IPS-11a (cell line): Measurements from ENCODE around the gene LTBP4.
"Not testable (repeated sequence)": the region's sequence is repeated elsewhere in the genome, so short reads cannot be mapped to it uniquely, and the experiment has no call there.

Experiments
- H3K4me3 ChIP-seq: one replicate; pipeline ENCODE4 v1.5.1; 2013; ENCODE audit warnings: low read depth, low read length, control low read depth

Gene LTBP4

DNA sequence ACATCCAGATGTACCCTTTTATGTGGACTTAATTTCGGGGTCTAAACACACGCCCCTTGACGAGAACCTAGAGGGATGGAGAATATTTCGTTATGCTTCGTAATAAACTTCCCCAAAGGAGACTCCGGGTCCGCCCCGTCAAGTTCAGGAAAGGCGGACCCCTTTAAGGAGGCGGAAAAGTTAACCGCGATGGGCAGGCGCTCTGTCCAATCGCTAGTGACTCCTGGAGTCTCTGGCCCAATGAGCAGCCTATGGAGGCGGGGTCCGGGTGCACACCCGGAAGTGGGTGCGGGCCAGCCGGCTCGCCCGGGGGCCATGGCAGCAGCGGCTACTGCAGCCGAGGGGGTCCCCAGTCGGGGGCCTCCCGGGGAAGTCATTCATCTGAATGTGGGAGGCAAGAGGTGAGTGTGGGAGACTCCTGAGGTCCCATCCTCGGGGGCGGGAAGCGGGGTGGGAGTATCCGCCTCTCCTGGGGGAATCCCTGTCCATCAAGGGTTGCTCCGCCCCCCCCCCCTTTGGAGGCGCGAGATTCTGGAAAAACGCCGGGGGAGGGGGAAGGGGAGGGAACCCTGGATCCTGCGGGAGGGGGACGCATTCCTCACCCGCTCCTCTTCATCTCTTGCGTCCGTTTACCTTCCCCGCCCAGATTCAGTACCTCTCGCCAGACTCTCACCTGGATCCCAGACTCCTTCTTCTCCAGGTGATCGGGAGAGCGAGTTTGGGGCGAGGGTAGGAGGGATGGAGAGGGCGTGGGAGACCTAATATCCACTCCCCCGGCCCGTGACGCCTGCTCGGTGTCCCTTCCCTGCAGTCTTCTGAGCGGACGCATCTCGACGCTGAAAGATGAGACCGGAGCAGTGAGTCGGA, 24.4 kb upstream of the LTBP4 start, which contains the start of gene SHKBP1:
SHKBP1 (plus strand) TSS at position 289 of the 867 bp plus-strand sequence; CDS start at position 316, 27 bp downstream.
- H3K4me3 ChIP-seq: peak within 1 kb of the TSS; percentile 74

- no peak overlapping the region for H3K4me3 ChIP-seq
Observed at GRCh38 chr19:40578442-40578908, 22.7 kb upstream of the LTBP4 start.

- H3K4me3 ChIP-seq: no peak overlapping the region
Observed at GRCh38 chr19:40580619-40581018, 20.6 kb upstream of the LTBP4 start.

DNA sequence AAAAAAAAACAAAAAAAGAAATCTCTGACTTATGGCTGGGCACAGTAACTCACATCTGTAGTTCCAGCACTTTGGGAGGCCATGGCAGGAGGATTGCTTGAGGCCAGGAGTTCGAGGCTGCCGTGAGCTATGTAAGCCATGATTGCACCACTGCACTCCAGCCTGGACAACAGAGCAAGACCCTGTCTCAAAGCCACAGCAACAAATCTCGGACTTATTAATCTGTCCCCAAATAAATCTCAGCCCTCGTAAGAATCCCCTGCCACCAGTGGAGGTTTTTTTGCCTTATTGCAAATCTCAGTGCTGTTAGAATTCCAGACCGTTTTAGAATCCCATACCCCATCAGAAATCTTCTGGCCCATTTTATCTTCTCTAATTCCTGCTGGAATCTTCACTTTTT, 19.6 kb upstream of the LTBP4 start:
- H3K4me3 ChIP-seq: no peak overlapping the region

GRCh38 chr19:40582467-40582866, 18.7 kb upstream of the LTBP4 start:
- H3K4me3 ChIP-seq: no peak overlapping the region

DNA sequence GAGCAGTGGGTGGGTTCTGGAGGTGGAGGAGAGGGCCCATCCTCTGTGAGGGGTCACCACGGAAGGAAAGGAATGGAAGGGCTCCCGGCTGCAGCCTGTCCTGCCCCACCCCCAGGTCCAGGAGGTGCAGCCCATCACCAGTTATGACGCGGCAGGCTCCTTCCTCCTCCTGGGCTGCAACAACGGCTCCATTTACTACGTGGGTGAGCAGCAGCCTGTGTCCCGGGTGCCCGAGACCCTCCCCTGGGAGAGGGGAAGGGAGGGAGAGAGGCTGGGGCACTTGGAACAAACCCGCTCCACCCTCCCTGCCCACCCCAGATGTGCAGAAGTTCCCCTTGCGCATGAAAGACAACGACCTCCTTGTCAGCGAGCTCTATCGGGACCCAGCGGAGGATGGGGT, 17.9 kb upstream of the LTBP4 start:
- no peak overlapping the region for H3K4me3 ChIP-seq

DNA sequence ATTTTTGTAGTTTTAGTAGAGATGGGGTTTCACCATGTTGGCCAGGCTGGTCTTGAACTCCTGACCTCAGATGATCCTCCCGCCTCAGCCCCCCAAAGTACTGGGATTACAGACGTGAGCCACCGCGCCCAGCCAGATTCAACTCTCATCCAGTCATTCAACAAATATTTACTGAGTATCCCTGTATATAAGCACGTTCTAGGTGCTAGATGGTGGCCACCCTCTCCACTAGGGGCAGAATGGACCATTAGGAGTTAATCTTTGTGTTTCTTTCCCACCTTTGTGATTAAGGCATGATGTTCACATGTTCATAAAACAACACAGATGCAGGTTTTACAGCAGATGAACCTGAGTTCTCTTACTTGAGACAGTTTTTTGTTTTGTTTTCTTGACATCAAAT, 17.2 kb upstream of the LTBP4 start:
- no peak overlapping the region for H3K4me3 ChIP-seq

- H3K4me3 ChIP-seq: no peak overlapping the region
Observed at GRCh38 chr19:40585241-40585981, 15.8 kb upstream of the LTBP4 start.

- H3K4me3 ChIP-seq: no peak overlapping the region
Observed at GRCh38 chr19:40585982-40586422, 15.2 kb upstream of the LTBP4 start.

DNA sequence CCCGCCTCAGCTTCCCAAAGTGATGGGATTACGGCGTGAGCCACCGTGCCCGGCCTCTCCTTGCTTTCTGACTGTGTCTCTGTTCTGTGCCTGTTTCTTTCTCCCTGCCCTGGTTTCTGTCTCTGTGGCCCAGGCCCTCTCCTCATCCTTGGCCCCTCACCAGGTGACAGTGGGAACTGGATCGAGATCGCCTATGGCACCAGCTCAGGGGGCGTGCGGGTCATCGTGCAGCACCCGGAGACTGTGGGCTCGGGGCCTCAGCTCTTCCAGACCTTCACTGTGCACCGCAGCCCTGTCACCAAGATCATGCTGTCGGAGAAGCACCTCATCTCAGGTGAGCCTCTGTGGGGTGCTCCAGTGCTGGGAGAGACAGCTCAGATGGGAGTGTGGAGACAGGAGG, 14.6 kb upstream of the LTBP4 start:
- no peak overlapping the region for H3K4me3 ChIP-seq

- H3K4me3 ChIP-seq: no peak overlapping the region
Observed at GRCh38 chr19:40588110-40588854, 12.9 kb upstream of the LTBP4 start.

DNA sequence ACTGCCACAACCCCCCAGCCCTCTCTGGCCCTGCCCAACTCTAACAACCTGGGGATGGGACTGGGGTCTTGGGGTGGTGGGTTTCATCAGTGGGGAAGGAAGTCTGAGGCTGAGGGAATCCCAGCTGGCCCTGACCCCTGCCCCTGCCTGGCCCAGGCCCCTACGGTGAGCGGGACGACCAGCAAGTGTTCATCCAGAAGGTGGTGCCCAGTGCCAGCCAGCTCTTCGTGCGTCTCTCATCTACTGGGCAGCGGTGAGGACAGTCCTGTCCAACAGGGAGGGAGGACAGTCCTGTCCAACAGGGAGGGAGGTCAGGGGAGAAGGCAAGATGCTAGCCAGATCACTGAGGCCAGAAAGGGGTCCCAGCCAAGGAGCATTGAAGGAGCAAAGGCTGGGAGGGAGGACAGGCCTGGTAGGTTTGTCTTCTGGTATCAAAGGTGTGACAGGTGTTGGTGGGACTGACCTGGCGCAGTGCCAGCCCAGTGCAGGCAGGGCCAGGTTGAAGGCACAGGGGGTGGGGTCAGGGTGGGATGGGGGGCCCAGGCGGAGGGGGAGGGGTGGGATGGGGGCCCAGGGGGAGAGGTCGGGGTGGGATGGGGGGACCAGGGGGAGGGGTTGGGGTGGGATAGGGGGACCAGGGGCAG, 12.1 kb upstream of the LTBP4 start:
- no peak overlapping the region for H3K4me3 ChIP-seq

GRCh38 chr19:40589591-40590429, 11.4 kb upstream of the LTBP4 start:
- H3K4me3 ChIP-seq: no peak overlapping the region

- H3K4me3 ChIP-seq: no peak overlapping the region
Observed at GRCh38 chr19:40590464-40591265, 10.5 kb upstream of the LTBP4 start.

GRCh38 chr19:40591724-40592123, 9.4 kb upstream of the LTBP4 start:
- not testable (repeated sequence) for H3K4me3 ChIP-seq

DNA sequence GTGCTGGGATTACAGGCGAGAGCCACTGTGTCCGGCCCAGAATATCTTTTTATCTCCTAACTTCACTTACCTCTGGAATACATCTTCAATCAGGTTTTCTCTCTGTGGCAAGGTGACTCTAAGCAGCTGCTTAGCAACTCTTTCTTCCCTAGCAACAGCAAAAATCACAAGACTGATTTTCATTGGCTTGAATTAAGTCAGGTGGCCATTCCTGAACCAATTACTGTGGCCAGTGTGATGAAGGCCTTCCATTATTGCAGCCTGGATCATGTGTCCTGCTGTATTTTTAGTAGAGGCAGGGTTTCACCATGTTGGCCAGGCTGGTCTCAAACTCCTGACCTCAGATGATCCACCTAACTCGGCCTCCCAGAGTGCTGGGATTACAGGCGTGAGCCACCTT, 9.0 kb upstream of the LTBP4 start:
- H3K4me3 ChIP-seq: no peak overlapping the region

DNA sequence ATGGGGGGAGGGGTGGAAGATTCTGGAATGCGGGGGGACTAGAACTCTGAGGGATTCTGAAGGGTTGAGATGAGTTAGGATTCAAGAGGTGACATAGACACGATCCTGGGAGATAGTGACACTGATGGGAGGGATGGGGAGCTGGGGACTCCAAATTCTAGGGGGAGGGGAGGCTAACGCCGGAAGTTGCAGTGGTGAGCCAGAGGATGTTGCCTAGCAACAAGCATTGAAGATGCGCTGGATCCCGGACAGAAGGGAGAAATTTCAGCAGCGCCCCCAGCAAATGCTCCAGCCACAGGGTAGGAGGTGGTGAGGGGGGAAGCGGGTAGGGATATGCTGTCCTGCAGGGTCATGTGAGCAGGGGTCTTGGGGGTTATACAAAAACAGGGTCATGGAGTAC, 6.9 kb upstream of the LTBP4 start:
- no peak overlapping the region for H3K4me3 ChIP-seq

DNA sequence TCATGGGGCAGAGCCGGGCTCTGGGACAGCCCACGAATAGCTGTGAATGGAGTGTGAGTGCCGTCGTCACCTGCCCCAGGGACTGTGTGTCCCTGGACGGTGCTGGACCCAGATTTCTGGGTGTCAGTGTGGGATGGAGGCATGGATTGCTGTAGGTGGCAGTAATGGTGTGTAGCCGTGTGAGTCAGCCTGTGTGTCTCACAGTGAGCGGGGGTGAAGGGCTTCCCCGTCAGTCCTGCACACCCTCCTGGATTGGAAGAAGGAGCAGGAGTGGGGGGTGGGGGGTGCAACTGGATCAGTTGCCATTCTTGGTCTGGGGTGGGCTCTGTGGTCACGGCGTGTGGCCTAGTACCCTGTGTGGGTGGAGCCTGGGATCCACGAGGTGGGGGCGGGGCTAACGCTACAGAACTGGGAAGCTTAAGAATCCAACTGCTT, 6.5 kb upstream of the LTBP4 start:
- H3K4me3 ChIP-seq: no peak overlapping the region
